ENCODE data around the gene IGF2R.

- TF ChIP-seq POLR2A (IDR thresholded peaks at IDR 0.05) = no peak
- TF ChIP-seq, protein P1, sequence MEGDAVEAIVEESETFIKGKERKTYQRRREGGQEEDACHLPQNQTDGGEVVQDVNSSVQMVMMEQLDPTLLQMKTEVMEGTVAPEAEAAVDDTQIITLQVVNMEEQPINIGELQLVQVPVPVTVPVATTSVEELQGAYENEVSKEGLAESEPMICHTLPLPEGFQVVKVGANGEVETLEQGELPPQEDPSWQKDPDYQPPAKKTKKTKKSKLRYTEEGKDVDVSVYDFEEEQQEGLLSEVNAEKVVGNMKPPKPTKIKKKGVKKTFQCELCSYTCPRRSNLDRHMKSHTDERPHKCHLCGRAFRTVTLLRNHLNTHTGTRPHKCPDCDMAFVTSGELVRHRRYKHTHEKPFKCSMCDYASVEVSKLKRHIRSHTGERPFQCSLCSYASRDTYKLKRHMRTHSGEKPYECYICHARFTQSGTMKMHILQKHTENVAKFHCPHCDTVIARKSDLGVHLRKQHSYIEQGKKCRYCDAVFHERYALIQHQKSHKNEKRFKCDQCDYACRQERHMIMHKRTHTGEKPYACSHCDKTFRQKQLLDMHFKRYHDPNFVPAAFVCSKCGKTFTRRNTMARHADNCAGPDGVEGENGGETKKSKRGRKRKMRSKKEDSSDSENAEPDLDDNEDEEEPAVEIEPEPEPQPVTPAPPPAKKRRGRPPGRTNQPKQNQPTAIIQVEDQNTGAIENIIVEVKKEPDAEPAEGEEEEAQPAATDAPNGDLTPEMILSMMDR (IDR thresholded peaks at IDR 0.05) = no peak
Measured at GRCh38 chr6:160129881-160130615, 161.2 kb downstream of the IGF2R start.
